ENCODE results near the gene HENMT1. TPM values are rescaled to one million over a fixed set of nuclear protein-coding genes. Genes with fewer than 3 reads are reported as not detected.

Gene HENMT1
- total and polyA plus RNA-seq, 9 of the 15 experiments (the other 6 are each of a cell fraction or from before 2014, with no cell fraction given), result not detected

GRCh38 chr1:108643492-108644335 is 17.2 kb downstream of the HENMT1 start:
- no peak overlapping the region for H3K4me2 ChIP-seq (ENCODE audit: insufficient read depth, low read length)
- H3K4me3 ChIP-seq, result no peak overlapping the region
- POLR2A ChIA-PET, result interaction anchor here (0.6 to 1.9 kb wide), 3 partner anchors 48 to 1890 kb away, joined by 3 to 9 read pairs (median 3); partner anchors contain the start of gene PRPF38B
- FAIRE-seq (peak; percentile 82), DNase-seq (ENCODE audit: extremely low read depth in 1 of 4, low spot score in 3 of 4) (peak; percentile 31 to 80 (median 46)), ATAC-seq (peak; percentile 85)
- no peaks in the 10 kb centered on the region for H3K9me3 ChIP-seq (replicated peaks; ENCODE audit: control insufficient read depth, insufficient read depth, low read depth, low read length)
- H3K9ac ChIP-seq (ENCODE audit: insufficient read depth in 1 of 2, low read depth in 2 of 2, low read length in 2 of 2), result no peak overlapping the region
- peaks cover 0 to 8% of the 10 kb centered on the region in 2 experiments; a peak in 3 of 5 replicates for H3K4me1 ChIP-seq (replicated peaks in 1 of 2; ENCODE audit: control insufficient read depth in 2 of 2, insufficient read depth in 2 of 2, low read length in 2 of 2)
- in situ Hi-C loops (cut with MboI) (loop anchor here (25.0 kb wide), 1 partner anchor 856 kb away; no protein-coding TSS in a partner anchor), intact Hi-C loops (cut with micrococcal nuclease) (loop anchor here (1.0 to 10.0 kb wide), 6 partner anchors 49 to 519 kb away; partner anchors contain the start of genes EEIG2 and PRPF38B)
- no peaks in the 10 kb centered on the region for H3K79me2 ChIP-seq (ENCODE audit: control insufficient read depth, insufficient read depth, low read length)
- H3K27ac ChIP-seq (ENCODE audit: extremely low read depth, low read depth, low read length), result no peak overlapping the region
- no peaks in the 10 kb centered on the region; a peak in 1 of 5 replicates for H3K27me3 ChIP-seq (ENCODE audit: control insufficient read depth in 2 of 2, insufficient read depth in 2 of 2, low read length in 2 of 2)
- H3K36me3 ChIP-seq (ENCODE audit: control insufficient read depth, insufficient read depth, low read length), result no peaks in the 10 kb centered on the region
- no peaks in the 10 kb centered on the region for H4K20me1 ChIP-seq (replicated peaks; ENCODE audit: control insufficient read depth, insufficient read depth, low read length)
- no peak overlapping the region for H2AFZ ChIP-seq (ENCODE audit: low read depth, low read length)
- no peaks in the 10 kb centered on the region for H3K9me1 ChIP-seq (ENCODE audit: control insufficient read depth, insufficient read depth, low read length)
- WGBS (ENCODE audit: insufficient coverage, low coverage, missing lambda C conversion rate), result 16% methylated on average over 3 of the region's 3 CpGs
- no TSS peak for BruUV-seq (replicated peaks)
- CTCF ChIA-PET (ENCODE audit: low intra/inter-chr PET ratio), result interaction anchor here (1.1 to 3.8 kb wide), 3 partner anchors 131 to 862 kb away, joined by 4 to 65 read pairs (median 5); a partner anchor contains a TSS
- TF ChIP-seq ZNF282 (CRISPR knock-in tag; IDR thresholded peaks at IDR 0.05) (no peak), CXXC5 (CRISPR knock-in tag; IDR thresholded peaks at IDR 0.05) (no peak), ZNF77 (CRISPR knock-in tag; IDR thresholded peaks at IDR 0.05) (no peak), PREB (CRISPR knock-in tag; IDR thresholded peaks at IDR 0.05) (no peak), ATF6 (CRISPR knock-in tag; IDR thresholded peaks at IDR 0.05) (no peak), DIDO1 (tag; IDR thresholded peaks at IDR 0.05; ENCODE audit: low read depth) (no peak), FOSL1 (tag; conservative IDR thresholded peaks at IDR 0.05) (0 out of 2 replicates have a peak, but pooled peaks have one; percentile 29)
